BJ (cell line): ENCODE results near the gene ARHGEF39. TPM values are rescaled to one million over a fixed set of nuclear protein-coding genes. Genes with fewer than 3 reads are reported as not detected.

Experiments
- CTCF ChIA-PET: fragments of 350-600 bp; formaldehyde crosslinking; extraction: SDS; loops from one replicate; lab custom pipeline; 2021; ENCODE audit warnings: antibody characterized with exemption, inconsistent platforms; lab: Yijun Ruan, JAX
- POLR2A ChIA-PET: fragments of 300-600 bp; sonication (Branson Sonifier 250); formaldehyde crosslinking; extraction: SDS; loops from one replicate; lab custom pipeline; 2021; ENCODE audit warnings: antibody characterized with exemption; lab: Charles Lee
- DNase-seq: peaks from one replicate; pipeline ENCODE4 v3.0.0-alpha.2; 2011; ENCODE audit warnings: low read depth
- H3K27me3 ChIP-seq: 2 replicates; pipeline ENCODE4 v1.6.0; 2011; ENCODE audit warnings: low read length; ENCODE audit not compliant: control insufficient read depth, insufficient read depth
- H3K36me3 ChIP-seq: 2 replicates; pipeline ENCODE4 v1.5.1; 2011; ENCODE audit warnings: low read length; ENCODE audit not compliant: control insufficient read depth, insufficient read depth
- H3K4me3 ChIP-seq: 2 replicates; pipeline ENCODE4 v1.5.1; 2011; ENCODE audit warnings: low read depth, mild to moderate bottlenecking, control low read depth, low read length
- CTCF ChIP-seq: IDR thresholded peaks from 2 replicates; pipeline ENCODE4 v1.5.1; 2011; ENCODE audit warnings: low read depth, mild to moderate bottlenecking, control low read depth, inconsistent platforms, low read length, moderate library complexity; ENCODE audit not compliant: insufficient read depth
- polyA plus RNA-seq: library from polyadenylated mRNA; depleted of rRNA; stranded (reverse); fragments of >200 nt; gene quantifications from 2 replicates; pipeline ENCODE4 v1.2.3, GENCODE V29; 2011

The ARHGEF39 gene
- polyA plus RNA-seq, 1 experiment = 4.1 TPM

- H3K27me3 ChIP-seq = no peaks in the 10 kb centered on the region
- H3K4me3 ChIP-seq = no peak overlapping the region
- TF ChIP-seq CTCF = no peak
- H3K36me3 ChIP-seq = peaks cover 12% of the 10 kb centered on the region
- CTCF ChIA-PET = interaction anchor here (0.6 to 3.8 kb wide), 6 partner anchors 20 to 45 kb away, joined by 3 to 26 read pairs (median 4); no protein-coding TSS in a partner anchor
- no peak for DNase-seq
- POLR2A ChIA-PET = interaction anchor here (0.7 to 4.2 kb wide), 3 partner anchors 37 to 48 kb away, joined by 3 to 35 read pairs (median 13); partner anchors contain the start of genes CREB3 and TLN1
Measured at GRCh38 chr9:35691757-35692301, 26.8 kb upstream of the ARHGEF39 start.

GRCh38 chr9:35691334-35691650 lies 26.3 kb upstream of the ARHGEF39 start:
- peak overlapping the region; percentile 98 for H3K4me3 ChIP-seq
- CTCF ChIA-PET = interaction anchor here (0.6 to 3.8 kb wide), 8 partner anchors 21 to 87 kb away, joined by 3 to 26 read pairs (median 4); partner anchors contain the start of genes CCDC107 and RMRP
- POLR2A ChIA-PET = interaction anchor here (0.6 to 4.2 kb wide), 8 partner anchors 9 to 173 kb away, joined by 3 to 35 read pairs (median 6); partner anchors contain the start of genes CCDC107, CREB3, RMRP and TLN1

GRCh38 chr9:35690614-35691333 lies 25.8 kb upstream of the ARHGEF39 start:
- peaks cover 14% of the 10 kb centered on the region for H3K36me3 ChIP-seq
- CTCF ChIA-PET = interaction anchor here (0.6 to 3.8 kb wide), 9 partner anchors 8 to 87 kb away, joined by 3 to 26 read pairs (median 4); partner anchors contain the start of genes CCDC107 and RMRP
- peak overlapping the region; percentile 98 for H3K4me3 ChIP-seq
- POLR2A ChIA-PET = interaction anchor here (0.6 to 4.2 kb wide), 13 partner anchors 10 to 989 kb away, joined by 3 to 35 read pairs (median 4); partner anchors contain the start of genes CCDC107, CREB3, RMRP and TLN1
- no peaks in the 10 kb centered on the region for H3K27me3 ChIP-seq
- DNase-seq = peak; percentile 26
- no peak for TF ChIP-seq CTCF

More at GRCh38 chr9:35691334-35691650, 26.3 kb upstream of the ARHGEF39 start:
- Histone ChIP-seq H3K27me3 (no peaks in the 10 kb centered on the region), H3K36me3 (peaks cover 13% of the 10 kb centered on the region)
- no peak for DNase-seq
- TF ChIP-seq CTCF = no peak

- DNase-seq = peak; percentile 20
- Histone ChIP-seq H3K27me3 (no peaks in the 10 kb centered on the region), H3K4me3 (peak overlapping the region; percentile 98), H3K36me3 (peaks cover 19% of the 10 kb centered on the region)
- ChIA-PET CTCF (interaction anchor here (0.6 to 3.8 kb wide), 8 partner anchors 9 to 153 kb away, joined by 3 to 26 read pairs (median 4); partner anchors contain the start of genes CCDC107, RMRP and TLN1), POLR2A (interaction anchor here (0.6 to 4.2 kb wide), 9 partner anchors 9 to 988 kb away, joined by 3 to 35 read pairs (median 7); partner anchors contain the start of genes CCDC107, CREB3, RMRP and TLN1)
- no peak for TF ChIP-seq CTCF
Measured at GRCh38 chr9:35690294-35690613, 25.3 kb upstream of the ARHGEF39 start.
